Stomach (tissue), 9 donors: Measurements from ENCODE around the gene MCRS1. TPM values are rescaled to one million over a fixed set of nuclear protein-coding genes. Genes with fewer than 3 reads are reported as not detected.
"Not testable (repeated sequence)": the region's sequence is repeated elsewhere in the genome, so short reads cannot be mapped to it uniquely, and the experiment has no call there.

Experiments used
- DNase-seq, 2 donors: peaks; one replicate each; pipeline versions ENCODE4 v3.0.0 to v3.0.0-alpha.2; 2013 to 2019
- H3K27ac ChIP-seq, 5 donors: fragments of 200-600 bp in 4 of 5; sonication (generic) in 4 of 5; one replicate each; pipeline ENCODE4 v1.5.1; 2013 to 2019; ENCODE audit warnings: mild to moderate bottlenecking in 1 of 5, moderate library complexity in 1 of 5
- H3K27me3 ChIP-seq, 3 donors: fragments of 200-600 bp; sonication (generic); one replicate each; pipeline ENCODE4 v1.5.1; 2017 to 2019; ENCODE audit warnings: mixed run types in 1 of 3
- H3K36me3 ChIP-seq, 4 donors: fragments of 200-600 bp; sonication (generic); 1 replicate in 3 of 4; 2 replicates in 1 of 4; pipeline ENCODE4 v1.5.1; 2016 to 2019
- H3K4me1 ChIP-seq, 4 donors: fragments of 200-600 bp; sonication (generic); one replicate each; pipeline ENCODE4 v1.5.1; 2016 to 2019
- H3K4me3 ChIP-seq, 4 donors: fragments of 200-600 bp; sonication (generic) in 3 of 4; one replicate each; pipeline ENCODE4 v1.5.1; 2016 to 2019; ENCODE audit warnings: mild to moderate bottlenecking in 1 of 4
- H3K9me3 ChIP-seq, 4 donors: fragments of 200-600 bp; sonication (generic); one replicate each; pipeline ENCODE4 v1.5.1; 2016 to 2019
- CTCF ChIP-seq, 7 experiments: fragments of 450-650 bp in 4 of 7; fragments of 200-600 bp in 3 of 7; sonication (generic) in 3 of 7; IDR thresholded peaks; one replicate each; pipeline ENCODE4 v1.5.1; 2016 to 2019; ENCODE audit warnings: antibody characterized with exemption in 7 of 7, control low read depth in 2 of 7, mild to moderate bottlenecking in 1 of 7
- EP300 ChIP-seq: sonication (generic); formaldehyde crosslinking; IDR thresholded peaks from one replicate; pipeline ENCODE4 v1.6.1; 2017; ENCODE audit warnings: antibody characterized with exemption
- POLR2A ChIP-seq, 4 donors: fragments of 450-650 bp; IDR thresholded peaks; one replicate each; pipeline ENCODE4 v1.6.1; 2016; ENCODE audit warnings: antibody characterized with exemption in 4 of 4, control low read depth in 2 of 4, mild to moderate bottlenecking in 1 of 4, moderate library complexity in 1 of 4
- POLR2AphosphoS5 ChIP-seq, 3 donors: sonication (generic); formaldehyde crosslinking; IDR thresholded peaks; one replicate each; pipeline ENCODE4 v1.6.1; 2016; ENCODE audit warnings: antibody characterized with exemption in 3 of 3
- WGBS, 5 donors: extraction: QIAGEN DNeasy Blood & Tissue Kit in 3 of 5; methylation state at CpG; one replicate each; pipeline versions ENCODE4 v1.1.5 to v1.1.7; 2013 to 2018; 5-methylcytosine and 5-hydroxymethylcytosine counted together
- intact Hi-C: fragments of 100-400 bp; cut with DNase I; formaldehyde crosslinking; loops from one replicate; pipeline ENCODE4 v1.15.1; 2023; ENCODE audit warnings: low total_unique reads
- polyA plus RNA-seq, 3 donors: library from polyadenylated mRNA; stranded (reverse); fragments of 200-250 nt; gene quantifications; one replicate each; pipeline ENCODE4 v1.2.3, GENCODE V29; 2013
- total RNA-seq, 5 donors: library from RNA; depleted of rRNA; stranded (reverse); fragments of >200 nt; gene quantifications; one replicate each; pipeline versions ENCODE4 v1.1.0 to v1.2.3, GENCODE V29; 2014 to 2016
- donor health status: healthy with polysubstance abuse.
- donor health status: Bipolar disorder and iron deficiency.
- donor health status: healthy.

MCRS1 gene
- total and polyA plus RNA-seq, 8 donors, result 16.5 to 322 (median 48.5) TPM

GRCh38 chr12:49609875-49610154 lies 41.9 kb upstream of the MCRS1 start:
- no peak for DNase-seq
- TF ChIP-seq EP300, result no peak
- WGBS, 5 donors, result 64 to 83% (median 83%) methylated on average over 1 of the region's 1 CpG
- Histone ChIP-seq H3K27ac (no peak overlapping the region), H3K9me3 (peaks cover 0 to 10% (median 0%) of the 10 kb centered on the region in 4 donors), H3K4me3 (no peak overlapping the region), H3K36me3 (no peaks in the 10 kb centered on the region), H3K27me3 (no peaks in the 10 kb centered on the region), H3K4me1 (no peaks in the 10 kb centered on the region)
- intact Hi-C loops, result no loop called here

GRCh38 chr12:49609059-49609874 lies 41.3 kb upstream of the MCRS1 start:
- no peaks in the 10 kb centered on the region for H3K4me1 ChIP-seq
- TF ChIP-seq POLR2A (IDR thresholded peaks at IDR 0.05) (no peak), CTCF (IDR thresholded peaks at IDR 0.05) (no peak), POLR2AphosphoS5 (IDR thresholded peaks at IDR 0.05) (no peak), EP300 (no peak)
- no peak overlapping the region for H3K4me3 ChIP-seq
- intact Hi-C loops, result no loop called here
- no peaks in the 10 kb centered on the region for H3K27me3 ChIP-seq
- H3K9me3 ChIP-seq, result peaks cover 0 to 10% (median 0%) of the 10 kb centered on the region in 4 donors
- no peak overlapping the region for H3K27ac ChIP-seq
- H3K36me3 ChIP-seq, result no peaks in the 10 kb centered on the region
- WGBS, 5 donors, result 93 to 100% (median 98%) methylated on average over 1 to 2 of the region's 2 CpGs
- DNase-seq, result no peak

GRCh38 chr12:49605539-49605938 lies 37.6 kb upstream of the MCRS1 start, which contains the start of gene FAM186B:
FAM186B (minus strand) TSS chr12:49605639; CDS start chr12:49605477, 162 bp downstream.
- 85 to 98% (median 94%) methylated on average over 4 of the region's 4 CpGs for WGBS, 5 donors

DNA sequence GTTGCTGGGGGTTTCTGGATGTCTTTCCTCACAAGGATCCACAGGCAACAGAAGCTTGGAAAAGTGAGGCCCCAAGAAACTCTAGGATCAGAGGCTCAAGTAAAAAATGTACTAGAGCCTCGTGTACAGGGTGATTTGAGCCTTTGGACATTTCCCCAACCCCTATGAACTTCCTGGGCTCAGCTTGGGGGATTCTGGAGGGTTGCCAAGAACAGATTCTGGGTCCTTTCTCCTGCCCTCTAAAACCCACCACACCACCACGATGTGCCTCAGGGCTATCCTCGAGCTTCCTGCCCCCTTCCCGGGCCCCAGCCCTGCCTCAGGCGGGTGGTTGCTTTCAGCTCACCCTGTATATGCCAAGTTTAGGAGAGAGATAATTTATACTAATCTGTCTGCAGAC lies 36.9 kb upstream of the MCRS1 start:
- Histone ChIP-seq H3K27me3 (no peaks in the 10 kb centered on the region), H3K36me3 (peaks cover 0 to 12% (median 2%) of the 10 kb centered on the region in 4 donors), H3K9me3 (no peaks in the 10 kb centered on the region), H3K4me1 (no peaks in the 10 kb centered on the region), H3K27ac (no peak overlapping the region), H3K4me3 (no peak overlapping the region)
- intact Hi-C loops, result no loop called here
- TF ChIP-seq EP300, result no peak
- no peak for TF ChIP-seq POLR2A (IDR thresholded peaks at IDR 0.05)
- no peak for TF ChIP-seq POLR2AphosphoS5 (IDR thresholded peaks at IDR 0.05)
- 46 to 60% (median 56%) methylated on average over 5 of the region's 5 CpGs for WGBS, 5 donors
- DNase-seq, result no peak

More at GRCh38 chr12:49605539-49605938, 37.6 kb upstream of the MCRS1 start, which contains the start of gene FAM186B:
- H3K27ac ChIP-seq, H3K4me3 ChIP-seq, DNase-seq, H3K9me3 ChIP-seq, H3K36me3 ChIP-seq, H3K27me3 ChIP-seq, H3K4me1 ChIP-seq, intact Hi-C loops: not testable (repeated sequence)

DNA sequence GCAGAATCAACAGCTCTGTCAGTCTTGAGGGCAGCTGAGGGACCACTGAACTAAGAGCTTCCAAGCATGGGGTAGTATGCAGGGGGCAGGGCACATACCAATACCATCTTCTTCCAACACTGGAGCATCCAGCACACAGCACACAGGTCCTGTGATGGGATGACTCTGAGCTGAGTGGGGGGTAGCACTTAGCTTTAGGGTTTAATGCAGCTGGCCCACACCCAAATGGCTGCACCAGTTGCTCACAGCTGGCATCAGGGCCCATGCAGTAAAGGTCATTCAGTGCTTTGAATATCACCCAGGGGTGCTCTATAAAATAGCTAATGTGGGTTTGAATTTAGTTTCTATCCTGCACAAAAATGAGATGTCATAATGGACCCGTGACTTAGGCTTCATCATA lies 35.8 kb upstream of the MCRS1 start:
- no peak overlapping the region for H3K27ac ChIP-seq
- H3K4me3 ChIP-seq, result no peak overlapping the region
- peaks cover 0 to 15% (median 2%) of the 10 kb centered on the region in 4 donors for H3K36me3 ChIP-seq
- WGBS, 5 donors, result 77 to 91% (median 80%) methylated on average over 1 of the region's 1 CpG
- TF ChIP-seq EP300 (no peak), POLR2A (IDR thresholded peaks at IDR 0.05) (no peak), CTCF (IDR thresholded peaks at IDR 0.05) (no peak), POLR2AphosphoS5 (IDR thresholded peaks at IDR 0.05) (no peak)
- DNase-seq, result no peak
- H3K27me3 ChIP-seq, result no peaks in the 10 kb centered on the region
- intact Hi-C loops, result no loop called here
- no peaks in the 10 kb centered on the region for H3K9me3 ChIP-seq
- H3K4me1 ChIP-seq, result no peaks in the 10 kb centered on the region

DNA sequence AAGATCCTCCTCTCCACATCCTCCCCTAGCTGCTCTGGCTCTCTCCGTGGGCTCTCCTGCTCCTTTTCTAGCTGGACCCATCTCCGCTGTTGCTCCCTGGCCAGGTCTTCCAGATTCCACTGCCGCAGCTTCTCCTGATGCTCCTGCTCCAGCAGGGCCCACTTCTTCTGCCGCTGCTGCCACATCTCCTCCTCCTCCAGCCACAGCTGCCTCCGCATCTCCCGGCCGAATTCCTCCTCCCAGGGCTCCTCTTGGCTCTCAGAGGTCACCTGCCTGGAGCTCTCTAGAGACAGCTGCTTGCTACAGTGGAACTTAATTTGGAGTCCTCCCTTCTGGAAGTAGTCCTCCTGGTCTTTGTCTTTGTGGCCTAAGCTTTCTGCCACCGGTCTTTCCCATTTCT lies 32.0 kb upstream of the MCRS1 start:
- no peak for DNase-seq
- Histone ChIP-seq H3K27me3 (no peaks in the 10 kb centered on the region), H3K4me1 (no peaks in the 10 kb centered on the region), H3K4me3 (no peak overlapping the region), H3K9me3 (no peaks in the 10 kb centered on the region), H3K27ac (no peak overlapping the region), H3K36me3 (peaks cover 0 to 15% (median 2%) of the 10 kb centered on the region in 4 donors)
- intact Hi-C loops, result no loop called here
- TF ChIP-seq POLR2A (IDR thresholded peaks at IDR 0.05) (no peak), POLR2AphosphoS5 (IDR thresholded peaks at IDR 0.05) (no peak), CTCF (IDR thresholded peaks at IDR 0.05) (no peak), EP300 (no peak)
- whole genome bisulfite sequencing, 5 donors, result 91 to 97% (median 95%) methylated on average over 8 of the region's 8 CpGs
